ENCODE results near the gene LRP1. TPM values are rescaled to one million over a fixed set of nuclear protein-coding genes. Genes with fewer than 3 reads are reported as not detected.

Gene LRP1
- total RNA-seq, 2 experiments from 2014 or later = 0.33 to 0.85 TPM

- Mint-ChIP-seq H3K4me3 (no peak overlapping the region), H3K4me1 (no peaks in the 10 kb centered on the region), H3K36me3 (no peaks in the 10 kb centered on the region), H3K27me3 (no peaks in the 10 kb centered on the region), H3K9me3 (ENCODE audit: low read depth) (no peaks in the 10 kb centered on the region), H3K27ac (no peak overlapping the region)
- no peak for DNase-seq
- CTCF ChIA-PET = interaction anchor here (3.5 kb wide), 1 partner anchor 26 kb away, joined by 14 read pairs; no protein-coding TSS in a partner anchor
- ATAC-seq = no peak
Observed at GRCh38 chr12:57150400-57151000, 22.2 kb downstream of the LRP1 start.

- ATAC-seq = no peak
- CTCF ChIA-PET = no interaction called here
- DNase-seq = no peak
- no peaks in the 10 kb centered on the region for H3K4me1 Mint-ChIP-seq
- H3K4me3 Mint-ChIP-seq = no peak overlapping the region
- no peaks in the 10 kb centered on the region for H3K36me3 Mint-ChIP-seq
- H3K27me3 Mint-ChIP-seq = peaks cover 3% of the 10 kb centered on the region
- no peaks in the 10 kb centered on the region for H3K9me3 Mint-ChIP-seq (ENCODE audit: low read depth)
- no peak overlapping the region for H3K27ac Mint-ChIP-seq
Observed at GRCh38 chr12:57151741-57152630, 23.7 kb downstream of the LRP1 start.

- CTCF ChIA-PET = interaction anchor here (1.3 kb wide), 1 partner anchor 30 kb away, joined by 3 read pairs; no protein-coding TSS in a partner anchor
- ATAC-seq = no peak
- Mint-ChIP-seq H3K27me3 (peaks cover 3% of the 10 kb centered on the region), H3K36me3 (no peaks in the 10 kb centered on the region), H3K27ac (no peak overlapping the region), H3K9me3 (ENCODE audit: low read depth) (no peaks in the 10 kb centered on the region), H3K4me1 (peaks cover 2% of the 10 kb centered on the region), H3K4me3 (no peak overlapping the region)
- no peak for DNase-seq
Observed at GRCh38 chr12:57152639-57153038, 24.4 kb downstream of the LRP1 start.

- CTCF ChIA-PET = interaction anchor here (1.3 kb wide), 1 partner anchor 29 kb away, joined by 3 read pairs; no protein-coding TSS in a partner anchor
- Mint-ChIP-seq H3K36me3 (no peaks in the 10 kb centered on the region), H3K4me3 (no peak overlapping the region), H3K27ac (no peak overlapping the region), H3K4me1 (peaks cover 7% of the 10 kb centered on the region), H3K27me3 (peaks cover 3% of the 10 kb centered on the region), H3K9me3 (ENCODE audit: low read depth) (no peaks in the 10 kb centered on the region)
- no peak for DNase-seq
- no peak for ATAC-seq
Observed at GRCh38 chr12:57153415-57153997, 25.2 kb downstream of the LRP1 start.

GRCh38 chr12:57154076-57154475, 25.8 kb downstream of the LRP1 start:
- H3K4me1 Mint-ChIP-seq = peaks cover 7% of the 10 kb centered on the region
- H3K27me3 Mint-ChIP-seq = peaks cover 3% of the 10 kb centered on the region
- CTCF ChIA-PET = interaction anchor here (1.3 kb wide), 1 partner anchor 29 kb away, joined by 3 read pairs; no protein-coding TSS in a partner anchor
- no peak for DNase-seq
- H3K27ac Mint-ChIP-seq = no peak overlapping the region
- no peaks in the 10 kb centered on the region for H3K36me3 Mint-ChIP-seq
- no peak for ATAC-seq
- no peak overlapping the region for H3K4me3 Mint-ChIP-seq
- H3K9me3 Mint-ChIP-seq (ENCODE audit: low read depth) = no peaks in the 10 kb centered on the region

- Mint-ChIP-seq H3K27ac (no peak overlapping the region), H3K4me3 (no peak overlapping the region), H3K9me3 (ENCODE audit: low read depth) (no peaks in the 10 kb centered on the region), H3K4me1 (peaks cover 7% of the 10 kb centered on the region), H3K36me3 (no peaks in the 10 kb centered on the region), H3K27me3 (peaks cover 3% of the 10 kb centered on the region)
- CTCF ChIA-PET = no interaction called here
- ATAC-seq (no peak), DNase-seq (no peak)
Observed at GRCh38 chr12:57154804-57155434, 26.6 kb downstream of the LRP1 start.

GRCh38 chr12:57156701-57157403, 28.6 kb downstream of the LRP1 start:
- ATAC-seq (no peak), DNase-seq (no peak)
- Mint-ChIP-seq H3K4me3 (no peak overlapping the region), H3K27me3 (peaks cover 3% of the 10 kb centered on the region), H3K4me1 (peaks cover 7% of the 10 kb centered on the region), H3K27ac (no peak overlapping the region), H3K9me3 (ENCODE audit: low read depth) (no peaks in the 10 kb centered on the region), H3K36me3 (no peaks in the 10 kb centered on the region)
- CTCF ChIA-PET = interaction anchor here (1.1 to 2.4 kb wide), 4 partner anchors 16 to 57 kb away, joined by 3 to 7 read pairs (median 5); partner anchors contain the start of gene LRP1

- Mint-ChIP-seq H3K27me3 (peaks cover 3% of the 10 kb centered on the region), H3K36me3 (no peaks in the 10 kb centered on the region), H3K9me3 (ENCODE audit: low read depth) (no peaks in the 10 kb centered on the region), H3K27ac (no peak overlapping the region), H3K4me1 (peaks cover 7% of the 10 kb centered on the region), H3K4me3 (no peak overlapping the region)
- no peak for DNase-seq
- no peak for ATAC-seq
- CTCF ChIA-PET = interaction anchor here (0.9 to 2.4 kb wide), 5 partner anchors 15 to 57 kb away, joined by 3 to 7 read pairs (median 4); partner anchors contain the start of gene LRP1
Observed at GRCh38 chr12:57157588-57158173, 29.4 kb downstream of the LRP1 start.

- DNase-seq (no peak), ATAC-seq (no peak)
- H3K27ac Mint-ChIP-seq = no peak overlapping the region
- H3K27me3 Mint-ChIP-seq = peaks cover 3% of the 10 kb centered on the region
- no peaks in the 10 kb centered on the region for H3K36me3 Mint-ChIP-seq
- no peak overlapping the region for H3K4me3 Mint-ChIP-seq
- CTCF ChIA-PET = interaction anchor here (0.9 to 2.4 kb wide), 7 partner anchors 14 to 56 kb away, joined by 3 to 7 read pairs (median 4); partner anchors contain the start of gene LRP1
- H3K4me1 Mint-ChIP-seq = peaks cover 7% of the 10 kb centered on the region
- no peaks in the 10 kb centered on the region for H3K9me3 Mint-ChIP-seq (ENCODE audit: low read depth)
Observed at GRCh38 chr12:57158186-57158585, 29.9 kb downstream of the LRP1 start.

GRCh38 chr12:57158665-57159064, 30.4 kb downstream of the LRP1 start:
- H3K27me3 Mint-ChIP-seq = peaks cover 3% of the 10 kb centered on the region
- no peak overlapping the region for H3K27ac Mint-ChIP-seq
- ATAC-seq = no peak
- peaks cover 7% of the 10 kb centered on the region for H3K4me1 Mint-ChIP-seq
- DNase-seq = no peak
- H3K9me3 Mint-ChIP-seq (ENCODE audit: low read depth) = no peaks in the 10 kb centered on the region
- no peak overlapping the region for H3K4me3 Mint-ChIP-seq
- CTCF ChIA-PET = interaction anchor here (1.3 to 2.4 kb wide), 4 partner anchors 17 to 35 kb away, joined by 3 to 6 read pairs (median 6); partner anchors contain the start of gene LRP1
- no peaks in the 10 kb centered on the region for H3K36me3 Mint-ChIP-seq

GRCh38 chr12:57159311-57159710, 31.0 kb downstream of the LRP1 start:
- Mint-ChIP-seq H3K27ac (no peak overlapping the region), H3K36me3 (no peaks in the 10 kb centered on the region), H3K4me1 (peaks cover 7% of the 10 kb centered on the region), H3K4me3 (no peak overlapping the region), H3K27me3 (peaks cover 3% of the 10 kb centered on the region), H3K9me3 (ENCODE audit: low read depth) (no peaks in the 10 kb centered on the region)
- CTCF ChIA-PET = interaction anchor here (0.5 to 2.4 kb wide), 5 partner anchors 17 to 424 kb away, joined by 3 to 6 read pairs (median 5); partner anchors contain the start of gene LRP1
- ATAC-seq (no peak), DNase-seq (no peak)

- H3K27me3 Mint-ChIP-seq = peaks cover 3% of the 10 kb centered on the region
- no peaks in the 10 kb centered on the region for H3K9me3 Mint-ChIP-seq (ENCODE audit: low read depth)
- no peak for ATAC-seq
- H3K27ac Mint-ChIP-seq = no peak overlapping the region
- no peaks in the 10 kb centered on the region for H3K36me3 Mint-ChIP-seq
- CTCF ChIA-PET = interaction anchor here (1.3 to 1.9 kb wide), 2 partner anchors 22 to 23 kb away, joined by 3 to 5 read pairs; no protein-coding TSS in a partner anchor
- peaks cover 7% of the 10 kb centered on the region for H3K4me1 Mint-ChIP-seq
- no peak overlapping the region for H3K4me3 Mint-ChIP-seq
- DNase-seq = no peak
Observed at GRCh38 chr12:57160040-57160439, 31.8 kb downstream of the LRP1 start.
